Occipital lobe (tissue), 2 donors: Measurements from ENCODE around the gene RSBN1. TPM values are rescaled to one million over a fixed set of nuclear protein-coding genes. Genes with fewer than 3 reads are reported as not detected.
"Not testable (repeated sequence)": the region's sequence is repeated elsewhere in the genome, so short reads cannot be mapped to it uniquely, and the experiment has no call there.

Experiments
- DNase-seq: peaks from one replicate; lab custom pipeline; 2025; lab: John Stamatoyannopoulos, UW
- total RNA-seq: library from RNA; depleted of rRNA; stranded (reverse); fragments of >200 nt; gene quantifications from one replicate; pipeline ENCODE4 v1.2.3, GENCODE V29; 2014

The RSBN1 gene
- total RNA-seq, 1 donor from 2014 or later = 65.4 TPM

GRCh38 chr1:113782406-113782805, 29.9 kb downstream of the RSBN1 start:
- DNase-seq = no peak

GRCh38 chr1:113780374-113781146, 31.7 kb downstream of the RSBN1 start:
- no peak for DNase-seq

- DNase-seq = no peak
Measured at GRCh38 chr1:113779542-113779941, 32.7 kb downstream of the RSBN1 start.

DNA sequence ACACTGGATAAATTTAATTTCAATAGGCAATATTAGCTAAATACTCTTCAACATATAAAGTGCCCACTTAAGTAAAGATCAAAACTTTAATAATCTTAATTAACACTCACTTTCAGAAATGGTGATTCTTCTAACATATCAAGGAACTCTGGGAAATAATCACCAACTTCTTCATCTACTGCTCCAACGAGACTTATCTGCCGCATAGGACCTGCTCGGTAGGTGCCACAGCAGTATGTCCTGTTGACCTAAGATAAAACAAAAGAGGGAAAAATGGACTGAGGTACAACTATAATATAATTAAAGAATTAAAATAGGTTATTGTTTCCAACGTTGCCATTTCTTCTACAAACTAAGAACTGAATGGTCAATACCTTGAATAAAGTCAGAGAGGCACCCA, 34.7 kb downstream of the RSBN1 start:
- DNase-seq = no peak

DNA sequence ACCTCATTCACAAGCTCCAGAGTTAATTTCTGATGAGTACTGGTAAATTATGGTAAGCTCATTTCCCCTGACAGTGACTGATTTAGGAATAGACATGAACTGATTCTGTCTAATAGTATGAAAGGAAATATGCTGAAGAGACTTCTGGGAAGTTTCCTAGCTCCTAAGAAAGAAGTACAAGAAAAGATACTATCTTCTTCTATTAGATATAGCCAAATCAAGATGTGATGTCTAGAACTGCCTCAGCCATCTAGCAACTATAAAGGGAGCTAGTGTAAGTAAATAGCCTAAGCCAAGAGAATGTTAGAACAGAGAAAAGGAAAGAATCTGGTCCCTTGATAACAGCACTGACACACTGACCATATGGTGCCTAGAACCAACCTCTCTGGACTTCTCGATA, 42.2 kb downstream of the RSBN1 start:
- DNase-seq = no peak

- no peak for DNase-seq
Measured at GRCh38 chr1:113769601-113769970, 42.7 kb downstream of the RSBN1 start.

DNA sequence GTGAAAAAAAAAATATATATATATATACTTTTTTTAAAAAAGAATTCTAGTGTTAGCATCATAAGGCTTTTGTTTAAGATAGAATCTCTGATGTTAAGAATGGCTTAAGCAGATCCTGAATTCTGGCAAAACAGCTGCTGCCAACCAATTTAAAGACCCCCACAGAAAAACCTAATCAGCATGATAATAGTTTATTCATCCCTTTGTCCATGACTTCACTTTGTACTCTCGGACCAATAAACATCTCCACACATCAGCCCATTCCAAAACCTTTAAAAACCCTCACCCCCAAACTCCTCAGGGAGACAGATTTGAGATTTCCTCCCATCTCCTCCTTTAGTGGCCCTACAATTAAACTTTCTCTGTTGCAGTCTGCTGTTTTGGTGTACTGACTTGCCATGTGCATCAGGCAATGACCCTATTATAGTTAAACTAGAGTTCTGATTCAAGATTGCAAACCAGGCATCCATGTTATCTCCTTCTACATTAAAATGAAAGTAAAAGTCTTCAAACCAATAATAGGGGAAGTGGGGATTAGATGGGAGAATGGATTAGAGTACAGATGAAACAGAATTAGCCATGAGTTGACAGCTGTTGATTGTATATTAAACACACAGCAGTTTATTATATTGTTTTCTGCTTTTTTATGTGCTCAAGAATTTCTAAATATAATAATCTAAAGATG, 43.2 kb downstream of the RSBN1 start:
- DNase-seq = no peak

DNA sequence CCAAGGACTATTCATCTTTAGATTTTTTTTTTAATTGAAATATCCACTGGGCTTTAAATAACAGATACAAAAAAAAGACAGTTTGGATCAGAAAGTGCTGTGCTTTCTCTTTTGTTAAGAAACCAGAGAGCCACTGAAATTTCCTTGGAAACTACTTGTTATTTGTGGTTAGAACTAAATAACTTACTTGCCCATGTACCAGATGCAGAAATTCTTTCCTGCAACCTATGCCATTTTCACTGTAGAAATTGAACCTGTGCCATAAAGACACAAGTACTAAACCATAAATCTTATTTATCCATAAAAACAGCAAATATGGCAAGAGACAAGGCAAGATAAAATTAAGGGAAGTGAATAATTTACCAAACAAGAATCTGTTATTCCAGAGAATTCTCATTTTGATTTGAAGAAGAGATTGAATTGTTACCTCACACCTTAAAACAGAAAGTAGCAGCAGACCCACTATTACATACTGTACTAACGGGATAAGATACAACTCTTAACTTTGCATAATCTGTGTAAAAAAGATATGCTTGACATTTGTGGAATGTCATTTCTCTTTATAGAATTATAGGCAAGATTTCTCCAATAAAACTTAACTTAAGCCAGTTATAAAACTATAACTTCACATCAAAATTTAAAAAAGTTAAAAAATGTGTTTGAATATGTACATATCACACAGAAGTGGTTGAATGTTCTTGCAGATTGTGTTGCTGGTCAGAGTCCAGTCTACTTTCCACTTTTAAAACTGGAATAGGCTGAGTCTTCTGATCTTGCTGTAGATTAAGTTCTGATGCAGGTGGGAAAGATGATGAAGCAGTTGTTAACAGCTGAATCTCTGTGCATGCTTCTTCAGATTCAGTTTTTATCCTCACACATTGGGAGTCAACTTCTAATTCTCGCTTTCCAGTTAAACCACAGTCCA, 46.7 kb downstream of the RSBN1 start:
- no peak for DNase-seq

DNA sequence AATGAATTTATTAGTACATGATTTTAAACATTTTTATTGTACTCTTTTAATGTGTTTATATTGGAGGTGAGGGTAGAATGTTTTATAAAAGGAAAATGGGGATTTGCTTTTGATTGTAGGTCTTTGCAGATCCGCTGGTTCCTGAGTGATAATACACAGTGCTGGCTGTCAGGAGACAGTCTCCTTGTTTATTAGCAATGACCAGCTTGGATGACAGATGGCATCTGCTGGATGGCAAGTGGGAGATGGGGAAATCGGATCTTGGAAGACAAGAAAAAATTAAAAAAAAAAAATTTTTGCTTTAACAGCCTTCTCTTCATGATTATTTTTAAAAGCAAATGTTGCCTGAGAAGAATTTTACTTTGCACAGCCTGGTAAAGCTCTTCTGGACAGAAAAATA, 48.6 kb downstream of the RSBN1 start:
- DNase-seq = no peak

GRCh38 chr1:113761937-113762336, 50.3 kb downstream of the RSBN1 start:
- DNase-seq = no peak

DNA sequence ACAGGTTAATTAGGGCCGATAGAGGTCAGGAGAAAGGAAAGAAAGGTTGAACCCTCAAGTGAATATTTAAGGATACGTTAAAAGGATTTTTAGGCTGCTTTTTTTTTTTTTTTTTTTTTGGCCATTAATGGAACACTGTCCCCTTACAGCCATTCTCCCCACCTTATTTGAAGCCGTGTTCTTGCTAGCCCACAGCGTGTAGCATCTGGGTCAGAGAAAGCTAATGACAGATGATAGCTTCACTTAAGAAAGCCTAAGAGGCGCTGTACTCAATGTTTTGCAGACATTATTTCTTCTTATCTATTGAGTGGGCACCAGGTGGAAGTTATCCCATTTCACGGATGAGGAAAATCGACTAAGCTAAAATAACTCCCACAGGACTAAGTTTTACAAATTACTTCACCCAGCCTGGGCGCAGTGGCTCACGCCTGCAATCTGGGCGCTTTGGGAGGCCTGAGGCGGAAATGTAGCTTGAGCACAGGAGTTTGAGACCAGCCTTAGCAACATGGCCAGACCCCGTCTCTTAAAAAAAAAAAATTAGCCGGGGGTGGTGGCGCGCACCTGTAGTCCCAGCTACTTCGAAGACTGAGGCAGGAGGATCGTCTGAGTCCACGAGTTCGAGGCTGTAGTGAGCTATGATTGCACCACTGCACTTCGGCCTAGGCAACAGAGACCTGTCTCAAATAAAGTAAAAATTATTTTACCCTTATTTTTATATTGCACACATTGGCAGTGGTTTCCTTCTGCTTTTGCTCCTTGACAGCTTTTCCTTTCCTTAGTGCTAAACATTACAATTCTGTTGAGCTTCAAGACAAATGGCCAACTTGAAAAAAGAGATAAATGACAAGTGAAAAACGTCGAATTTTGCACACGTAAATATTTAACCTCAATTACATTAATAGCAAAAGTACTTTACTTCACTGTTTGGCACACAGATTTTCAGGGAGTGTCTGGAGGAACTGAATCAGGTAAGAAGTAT, 51.9 kb downstream of the RSBN1 start:
- DNase-seq = no peak

GRCh38 chr1:113759333-113760101, 52.8 kb downstream of the RSBN1 start, which contains the start of gene PHTF1:
PHTF1 (minus strand) TSS chr1:113759486; CDS start chr1:113758703, 783 bp downstream.
- DNase-seq = peak; percentile 50

GRCh38 chr1:113758631-113759332, 53.5 kb downstream of the RSBN1 start:
- peak; percentile 64 for DNase-seq

DNA sequence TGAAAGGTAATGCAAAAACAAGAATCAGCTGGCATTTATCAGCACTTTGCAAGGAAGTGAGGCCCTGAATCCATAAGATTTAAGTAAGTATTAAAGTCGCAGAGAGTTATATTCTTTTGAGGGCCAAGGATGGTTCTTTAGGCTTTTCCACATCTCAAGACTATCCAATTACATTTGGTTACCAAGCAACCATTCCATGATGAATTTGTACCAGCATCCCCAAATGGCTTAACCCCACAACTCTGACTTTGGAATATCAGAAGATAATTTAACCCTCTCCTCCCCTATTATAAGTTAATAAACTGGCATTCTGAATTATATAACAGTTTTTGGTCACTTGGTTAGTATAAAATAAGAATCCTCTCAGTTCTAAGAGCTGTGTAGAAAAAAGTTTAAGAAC, 55.8 kb downstream of the RSBN1 start:
- DNase-seq = no peak

- not testable (repeated sequence) for DNase-seq
Measured at GRCh38 chr1:113753333-113753732, 58.9 kb downstream of the RSBN1 start.

DNA sequence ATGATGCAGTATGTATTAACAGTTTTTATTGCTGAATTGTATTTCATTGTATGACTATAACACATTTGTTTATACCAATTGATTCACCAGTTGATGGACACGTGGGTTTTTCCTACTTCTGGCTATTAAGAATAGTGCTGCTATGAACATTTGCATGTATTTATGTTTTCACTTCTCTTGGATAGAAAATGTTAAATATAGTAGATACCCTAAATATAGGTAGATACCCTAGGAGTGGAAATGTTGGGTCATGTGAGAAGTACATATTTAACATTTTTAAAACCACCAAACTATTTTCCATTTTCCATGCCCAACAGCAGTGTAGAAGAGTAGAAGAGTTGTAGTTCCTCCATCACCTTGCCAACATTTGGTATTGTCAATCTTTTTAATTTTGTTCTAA, 60.8 kb downstream of the RSBN1 start:
- no peak for DNase-seq

- no peak for DNase-seq
Measured at GRCh38 chr1:113751114-113751513, 61.2 kb downstream of the RSBN1 start.

DNA sequence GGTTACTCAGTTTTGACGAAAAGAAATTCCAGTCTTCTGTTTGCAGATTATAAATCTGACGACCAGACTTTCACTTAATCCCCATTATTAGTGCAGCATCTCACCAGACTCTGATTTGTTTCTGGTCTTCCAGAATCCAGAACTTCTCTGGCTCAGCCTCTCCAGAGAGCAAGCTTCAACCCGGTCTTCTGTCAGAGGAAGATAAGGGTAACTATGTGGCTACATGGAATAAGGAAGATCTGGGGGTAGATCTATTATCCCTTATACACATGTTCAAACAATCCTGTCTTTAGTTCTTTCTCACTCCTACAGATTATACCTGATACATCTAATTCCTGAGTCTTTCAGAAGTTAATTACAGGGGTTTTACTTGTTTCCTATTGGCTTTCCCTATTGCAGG, 62.9 kb downstream of the RSBN1 start:
- DNase-seq = no peak

- no peak for DNase-seq
Measured at GRCh38 chr1:113747376-113747775, 64.9 kb downstream of the RSBN1 start.
